GM11168 (cell line): ENCODE measurements around the gene ASPG.

ENCODE experiments used
- in situ Hi-C: fragments of 300-500 bp; cut with MboI; formaldehyde crosslinking; loops from one replicate; pipeline ENCODE4 v1.12.0; 2022; ENCODE audit warnings: low sequenced_read_pairs; ENCODE audit not compliant: unreplicated experiment

Gene ASPG

GRCh38 chr14:104092931-104093365, 7.4 kb downstream of the ASPG start:
- in situ Hi-C loops = no loop called here

GRCh38 chr14:104093366-104094055, 8.0 kb downstream of the ASPG start:
- in situ Hi-C loops = no loop called here

- in situ Hi-C loops = no loop called here
These were observed 8.7 kb downstream of the ASPG start for GRCh38 chr14:104094056-104094708.

GRCh38 chr14:104094709-104095425, 9.4 kb downstream of the ASPG start:
- in situ Hi-C loops = no loop called here

- in situ Hi-C loops = no loop called here
These were observed 10.2 kb downstream of the ASPG start for GRCh38 chr14:104095426-104096310.

GRCh38 chr14:104096318-104096717, 10.8 kb downstream of the ASPG start:
- in situ Hi-C loops = no loop called here

GRCh38 chr14:104096751-104097700, 11.5 kb downstream of the ASPG start:
- in situ Hi-C loops = no loop called here

- in situ Hi-C loops = no loop called here
These were observed 13.0 kb downstream of the ASPG start for GRCh38 chr14:104098272-104099095.

- in situ Hi-C loops = no loop called here
These were observed 13.9 kb downstream of the ASPG start for GRCh38 chr14:104099096-104100041.

- in situ Hi-C loops = no loop called here
These were observed 14.9 kb downstream of the ASPG start for GRCh38 chr14:104100171-104101085.

- in situ Hi-C loops = no loop called here
These were observed 15.7 kb downstream of the ASPG start for GRCh38 chr14:104101086-104101621.

GRCh38 chr14:104101651-104102281, 16.3 kb downstream of the ASPG start:
- in situ Hi-C loops = no loop called here

- in situ Hi-C loops = no loop called here
These were observed 16.9 kb downstream of the ASPG start for GRCh38 chr14:104102282-104102914.

GRCh38 chr14:104103061-104103445, 17.6 kb downstream of the ASPG start:
- in situ Hi-C loops = no loop called here

GRCh38 chr14:104103446-104104075, 18.1 kb downstream of the ASPG start:
- in situ Hi-C loops = no loop called here
